ENCODE measurements around the gene PSMD8. TPM values are rescaled to one million over a fixed set of nuclear protein-coding genes. Genes with fewer than 3 reads are reported as not detected.

The PSMD8 gene
- total and polyA plus RNA-seq, 10 donors = 39.0 to 144 (median 81.9) TPM

DNA sequence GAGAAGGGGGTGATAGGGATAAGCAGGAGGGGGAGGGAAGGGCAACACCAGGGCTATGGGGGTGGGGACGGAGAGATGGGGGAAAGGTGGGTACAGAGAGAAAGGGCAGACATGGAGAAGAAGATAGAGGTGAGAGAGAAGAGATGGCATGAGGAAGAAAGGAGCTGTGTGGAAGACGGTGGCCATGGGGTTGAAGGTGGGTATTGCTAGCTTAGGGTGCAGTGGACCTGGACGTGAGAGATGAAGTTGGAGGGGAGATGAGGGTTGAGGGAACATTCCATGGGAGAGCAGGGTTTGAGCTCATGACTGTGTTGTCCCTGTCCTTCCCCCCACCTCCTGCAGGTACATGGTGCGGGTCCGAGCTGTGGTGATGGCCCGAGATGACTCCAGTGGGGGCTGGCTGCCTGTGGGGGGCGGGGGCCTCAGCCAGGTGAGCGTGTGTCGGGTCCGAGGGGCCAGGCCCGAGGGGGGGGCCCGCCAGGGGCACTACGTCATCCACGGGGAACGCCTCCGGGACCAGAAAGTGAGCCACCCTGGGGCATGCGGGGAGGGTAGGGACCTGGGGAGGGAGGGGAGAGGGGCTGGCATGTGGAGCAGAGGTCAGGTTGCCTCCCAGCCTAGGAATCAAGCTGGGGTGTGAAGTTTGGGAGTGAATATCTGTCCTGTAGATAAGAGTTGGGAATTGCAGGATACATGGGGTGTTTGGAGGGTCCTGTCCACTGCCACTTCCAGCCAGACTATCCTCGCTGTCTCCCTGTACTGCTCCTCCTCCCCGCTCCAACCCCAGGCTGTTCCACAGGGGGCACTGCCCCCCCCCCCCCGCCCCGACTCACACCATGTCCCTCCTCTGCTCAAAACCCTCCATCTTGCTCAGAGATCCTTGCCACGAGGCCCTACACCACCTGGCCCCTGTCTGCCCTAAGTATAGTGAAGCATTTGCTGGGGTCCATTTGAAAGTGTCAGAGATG is 15.9 kb downstream of the PSMD8 start:
- peaks cover 0 to 12% (median 2%) of the 10 kb centered on the region in 6 donors for H3K36me3 ChIP-seq
- H3K4me3 ChIP-seq = no peak overlapping the region
- H3K9me3 ChIP-seq = no peaks in the 10 kb centered on the region
- peaks cover 30 to 57% (median 50%) of the 10 kb centered on the region in 6 donors for H3K4me1 ChIP-seq
- H3K27ac ChIP-seq = no peak overlapping the region
- no peak for TF ChIP-seq POLR2A (IDR thresholded peaks at IDR 0.05)
- no peak for TF ChIP-seq POLR2AphosphoS5 (IDR thresholded peaks at IDR 0.05)
- TF ChIP-seq, protein P1, sequence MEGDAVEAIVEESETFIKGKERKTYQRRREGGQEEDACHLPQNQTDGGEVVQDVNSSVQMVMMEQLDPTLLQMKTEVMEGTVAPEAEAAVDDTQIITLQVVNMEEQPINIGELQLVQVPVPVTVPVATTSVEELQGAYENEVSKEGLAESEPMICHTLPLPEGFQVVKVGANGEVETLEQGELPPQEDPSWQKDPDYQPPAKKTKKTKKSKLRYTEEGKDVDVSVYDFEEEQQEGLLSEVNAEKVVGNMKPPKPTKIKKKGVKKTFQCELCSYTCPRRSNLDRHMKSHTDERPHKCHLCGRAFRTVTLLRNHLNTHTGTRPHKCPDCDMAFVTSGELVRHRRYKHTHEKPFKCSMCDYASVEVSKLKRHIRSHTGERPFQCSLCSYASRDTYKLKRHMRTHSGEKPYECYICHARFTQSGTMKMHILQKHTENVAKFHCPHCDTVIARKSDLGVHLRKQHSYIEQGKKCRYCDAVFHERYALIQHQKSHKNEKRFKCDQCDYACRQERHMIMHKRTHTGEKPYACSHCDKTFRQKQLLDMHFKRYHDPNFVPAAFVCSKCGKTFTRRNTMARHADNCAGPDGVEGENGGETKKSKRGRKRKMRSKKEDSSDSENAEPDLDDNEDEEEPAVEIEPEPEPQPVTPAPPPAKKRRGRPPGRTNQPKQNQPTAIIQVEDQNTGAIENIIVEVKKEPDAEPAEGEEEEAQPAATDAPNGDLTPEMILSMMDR (IDR thresholded peaks at IDR 0.05 in 8 of 11, conservative IDR thresholded peaks at IDR 0.05 in 3 of 11) = no peak
- peaks cover 0 to 90% (median 60%) of the 10 kb centered on the region in 7 donors for H3K27me3 ChIP-seq (replicated peaks in 1 of 7)
- 38 to 47% (median 43%) methylated on average over 20 to 22 of the region's 22 CpGs for WGBS, 5 donors
- intact Hi-C loops (cut with DNase I; ENCODE audit: low total_unique reads) = no loop called here
- no peak for DNase-seq

DNA sequence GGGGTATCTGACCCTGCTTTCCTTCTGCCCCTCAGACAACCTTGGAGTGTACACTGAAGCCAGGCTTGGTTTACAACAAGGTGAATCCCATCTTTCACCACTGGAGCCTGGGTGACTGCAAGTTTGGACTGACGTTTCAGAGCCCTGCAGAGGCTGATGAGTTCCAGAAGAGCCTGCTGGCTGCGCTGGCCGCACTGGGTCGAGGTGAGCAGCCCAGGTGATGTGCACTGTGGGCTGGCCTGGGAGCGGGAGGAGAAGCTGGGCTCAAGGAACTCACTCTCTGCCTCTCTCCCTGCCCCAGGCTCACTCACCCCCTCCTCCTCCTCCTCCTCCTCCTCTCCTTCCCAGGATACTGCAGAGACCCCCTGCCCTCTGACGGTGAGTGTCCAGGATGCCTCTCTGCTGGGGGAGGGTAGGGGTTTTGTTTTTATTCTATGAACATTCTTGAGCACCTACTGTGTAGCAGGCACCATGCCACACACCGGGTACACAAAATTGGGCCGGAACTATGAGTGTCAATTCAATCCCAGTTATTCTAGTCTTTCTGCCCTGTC is 17.6 kb downstream of the PSMD8 start:
- H3K9me3 ChIP-seq = no peaks in the 10 kb centered on the region
- H3K4me3 ChIP-seq = no peak overlapping the region
- H3K36me3 ChIP-seq = no peaks in the 10 kb centered on the region
- TF ChIP-seq POLR2AphosphoS5 (IDR thresholded peaks at IDR 0.05) (no peak), POLR2A (IDR thresholded peaks at IDR 0.05) (no peak)
- TF ChIP-seq, protein P1 (IDR thresholded peaks at IDR 0.05 in 8 of 11, conservative IDR thresholded peaks at IDR 0.05 in 3 of 11) = no peak
- intact Hi-C loops (cut with DNase I; ENCODE audit: low total_unique reads) = no loop called here
- DNase-seq = no peak
- 55 to 67% (median 59%) methylated on average over 4 to 8 of the region's 8 CpGs for WGBS, 5 donors
- peaks cover 19 to 51% (median 43%) of the 10 kb centered on the region in 6 donors for H3K4me1 ChIP-seq
- no peak overlapping the region for H3K27ac ChIP-seq
- H3K27me3 ChIP-seq (replicated peaks in 1 of 7) = peaks cover 0 to 90% (median 56%) of the 10 kb centered on the region in 7 donors

DNA sequence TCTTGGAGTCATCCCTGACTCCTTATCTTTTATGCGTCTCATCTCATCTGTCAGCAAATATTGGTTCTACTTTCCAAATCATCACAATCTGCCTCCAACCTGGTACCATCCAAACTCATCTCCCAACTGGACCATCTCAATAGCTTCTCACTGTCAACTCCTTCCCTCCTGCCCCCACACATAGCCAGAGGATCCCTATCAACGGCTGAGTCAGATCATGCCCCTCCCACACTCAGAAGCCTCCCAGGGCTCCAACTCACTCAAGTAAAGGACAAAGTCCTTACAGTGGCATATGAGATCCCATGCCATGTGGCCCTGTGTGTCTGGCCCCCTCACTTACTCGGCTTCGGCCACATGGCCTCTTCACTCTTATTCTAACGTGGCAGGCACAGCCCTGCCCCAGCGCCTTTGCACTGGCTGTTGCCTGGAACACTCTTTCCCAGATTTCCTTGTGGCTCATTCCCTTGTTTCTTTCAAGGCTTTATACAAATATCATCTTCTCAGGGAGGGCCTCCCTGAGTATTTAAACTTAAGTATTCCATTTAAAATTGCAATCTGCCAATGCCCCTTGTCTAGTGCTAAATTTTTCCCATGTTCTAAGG is 18.4 kb downstream of the PSMD8 start:
- peaks cover 0 to 90% (median 49%) of the 10 kb centered on the region in 7 donors for H3K27me3 ChIP-seq (replicated peaks in 1 of 7)
- WGBS, 5 donors = 65 to 77% (median 69%) methylated on average over 6 of the region's 6 CpGs
- peaks cover 11 to 42% (median 35%) of the 10 kb centered on the region in 6 donors for H3K4me1 ChIP-seq
- H3K36me3 ChIP-seq = no peaks in the 10 kb centered on the region
- no peak for DNase-seq
- no peak overlapping the region for H3K4me3 ChIP-seq
- intact Hi-C loops (cut with DNase I; ENCODE audit: low total_unique reads) = no loop called here
- no peaks in the 10 kb centered on the region for H3K9me3 ChIP-seq
- TF ChIP-seq, protein P1 (IDR thresholded peaks at IDR 0.05 in 8 of 11, conservative IDR thresholded peaks at IDR 0.05 in 3 of 11) = no peak
- no peak for TF ChIP-seq POLR2A (IDR thresholded peaks at IDR 0.05)
- TF ChIP-seq POLR2AphosphoS5 (IDR thresholded peaks at IDR 0.05) = no peak
- H3K27ac ChIP-seq = no peak overlapping the region

Measured in spleen (tissue), 11 donors.